ENCODE measurements around the gene RAC2.

Gene RAC2

DNA sequence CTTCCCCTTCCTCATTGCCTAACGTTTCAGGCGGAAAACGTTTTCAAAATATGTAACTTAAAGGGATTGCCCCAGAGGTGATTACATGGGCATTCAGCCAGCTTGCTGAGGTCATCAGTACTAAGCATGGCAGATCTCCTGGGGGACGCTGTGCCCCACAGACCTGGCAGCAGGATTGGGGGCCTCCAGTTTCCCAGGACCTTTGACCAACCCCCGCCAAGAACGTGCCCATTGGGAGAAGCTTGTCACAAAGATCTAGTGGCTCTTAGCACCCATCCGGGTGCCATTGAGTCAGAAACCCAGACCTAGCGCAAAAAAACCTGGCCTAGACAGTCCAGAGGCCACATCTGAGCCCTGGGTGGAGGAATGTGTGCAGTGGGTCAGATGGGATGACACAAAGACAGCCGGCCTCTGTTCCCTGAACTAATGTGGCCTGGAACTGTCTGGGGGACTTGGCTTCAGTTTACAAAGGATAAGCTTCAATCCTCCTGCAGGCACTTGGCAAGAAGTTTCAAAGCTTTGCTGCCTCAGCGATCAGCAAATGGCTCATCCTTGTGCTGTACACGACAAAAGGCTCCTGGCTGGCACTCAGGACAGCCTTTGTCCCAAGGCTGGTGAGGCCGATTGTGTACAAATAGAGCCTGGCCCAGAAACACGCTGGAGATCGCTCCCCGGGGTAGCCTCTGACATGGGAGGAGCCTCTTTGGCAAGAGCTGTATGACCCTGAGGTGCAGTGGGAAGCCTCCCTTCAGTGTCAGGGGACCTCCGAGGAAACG, 65.5 kb downstream of the RAC2 start:
- TF ChIP-seq, protein P1, sequence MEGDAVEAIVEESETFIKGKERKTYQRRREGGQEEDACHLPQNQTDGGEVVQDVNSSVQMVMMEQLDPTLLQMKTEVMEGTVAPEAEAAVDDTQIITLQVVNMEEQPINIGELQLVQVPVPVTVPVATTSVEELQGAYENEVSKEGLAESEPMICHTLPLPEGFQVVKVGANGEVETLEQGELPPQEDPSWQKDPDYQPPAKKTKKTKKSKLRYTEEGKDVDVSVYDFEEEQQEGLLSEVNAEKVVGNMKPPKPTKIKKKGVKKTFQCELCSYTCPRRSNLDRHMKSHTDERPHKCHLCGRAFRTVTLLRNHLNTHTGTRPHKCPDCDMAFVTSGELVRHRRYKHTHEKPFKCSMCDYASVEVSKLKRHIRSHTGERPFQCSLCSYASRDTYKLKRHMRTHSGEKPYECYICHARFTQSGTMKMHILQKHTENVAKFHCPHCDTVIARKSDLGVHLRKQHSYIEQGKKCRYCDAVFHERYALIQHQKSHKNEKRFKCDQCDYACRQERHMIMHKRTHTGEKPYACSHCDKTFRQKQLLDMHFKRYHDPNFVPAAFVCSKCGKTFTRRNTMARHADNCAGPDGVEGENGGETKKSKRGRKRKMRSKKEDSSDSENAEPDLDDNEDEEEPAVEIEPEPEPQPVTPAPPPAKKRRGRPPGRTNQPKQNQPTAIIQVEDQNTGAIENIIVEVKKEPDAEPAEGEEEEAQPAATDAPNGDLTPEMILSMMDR (IDR thresholded peaks at IDR 0.05; ENCODE audit: low read depth, low read length) = no peak
- H3K4me3 ChIP-seq (ENCODE audit: low read depth, low read length) = no peak overlapping the region

DNA sequence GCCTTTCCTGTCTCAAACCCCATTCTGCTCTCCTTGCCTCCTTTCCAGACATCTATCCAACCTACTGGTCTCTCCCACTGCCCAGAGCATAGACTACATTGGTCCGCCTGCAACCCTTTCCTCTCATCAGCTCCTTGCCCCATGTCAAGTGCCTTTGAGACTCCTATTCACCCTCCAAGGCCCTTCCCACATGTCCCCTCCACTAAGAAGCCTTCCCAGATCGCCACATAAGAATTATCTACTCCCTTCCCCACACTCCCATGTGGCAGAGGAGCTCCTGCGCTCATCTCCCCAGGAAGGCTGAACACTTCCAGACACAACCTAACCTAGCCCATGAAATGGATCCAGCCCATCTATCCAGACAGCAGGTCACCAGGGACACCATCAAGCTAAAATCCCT, 66.3 kb downstream of the RAC2 start:
- TF ChIP-seq, protein P1 (IDR thresholded peaks at IDR 0.05; ENCODE audit: low read depth, low read length) = no peak
- no peak overlapping the region for H3K4me3 ChIP-seq (ENCODE audit: low read depth, low read length)

DNA sequence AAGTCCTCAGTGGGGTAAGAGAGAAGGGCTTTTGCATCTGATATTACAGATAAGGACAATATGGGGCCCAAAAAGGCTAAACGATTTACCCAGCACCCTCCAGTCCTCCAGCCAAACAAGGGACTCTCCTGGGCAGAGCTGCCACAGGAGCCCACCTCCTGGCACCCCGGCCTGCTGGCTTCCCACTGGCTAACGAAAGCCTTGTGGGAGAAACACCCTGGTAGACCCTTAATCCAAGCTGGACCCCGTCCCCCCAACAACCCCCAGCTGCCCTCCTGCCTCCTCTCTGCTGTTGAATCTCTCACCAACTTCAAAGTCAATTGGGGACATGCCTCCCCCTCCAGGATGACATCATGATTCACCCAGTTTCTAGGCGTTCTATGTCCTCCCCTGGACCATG, 66.8 kb downstream of the RAC2 start:
- TF ChIP-seq, protein P1 (IDR thresholded peaks at IDR 0.05; ENCODE audit: low read depth, low read length) = no peak
- H3K4me3 ChIP-seq (ENCODE audit: low read depth, low read length) = no peak overlapping the region

DNA sequence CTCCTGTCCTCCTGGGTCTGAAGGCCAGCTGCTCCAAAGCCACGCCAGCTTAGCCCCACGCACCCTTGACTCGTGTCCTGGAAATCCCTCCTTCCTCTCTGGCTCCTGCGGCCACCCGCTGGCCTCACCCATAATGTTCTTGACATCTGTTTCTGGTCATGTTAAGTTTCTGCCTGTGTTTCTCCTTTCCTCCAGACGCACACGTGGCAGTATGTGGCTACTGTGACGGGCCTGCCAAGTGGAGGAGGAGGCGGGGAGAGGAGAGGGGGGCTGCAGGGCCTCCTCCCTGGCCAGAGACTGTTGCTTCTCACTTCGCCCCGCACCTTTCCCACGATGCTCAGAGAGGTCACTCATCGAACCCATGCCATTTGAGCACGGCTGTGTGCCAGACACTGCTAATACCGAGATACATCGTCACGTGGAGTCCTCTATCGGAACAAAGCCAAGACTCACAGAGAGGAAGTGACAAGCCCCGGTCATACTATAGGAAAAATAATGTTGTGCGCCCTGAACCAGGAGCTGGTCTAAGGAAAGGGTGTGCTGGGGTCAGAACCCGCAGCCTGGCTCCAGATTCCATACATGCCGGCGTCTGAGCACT, 67.5 kb downstream of the RAC2 start:
- TF ChIP-seq, protein P1 (IDR thresholded peaks at IDR 0.05; ENCODE audit: low read depth, low read length) = no peak
- H3K4me3 ChIP-seq (ENCODE audit: low read depth, low read length) = no peak overlapping the region

GRCh38 chr22:37175414-37176281, 68.4 kb downstream of the RAC2 start:
- no peak overlapping the region for H3K4me3 ChIP-seq (ENCODE audit: low read depth, low read length)
- TF ChIP-seq, protein P1 (IDR thresholded peaks at IDR 0.05; ENCODE audit: low read depth, low read length) = no peak
